Stimulated activated memory B cell treated with anti-CD40 and anti-IgM and Interleukin-4, amounts not matched to agents 10 μg/mL and 1 μg/mL and 100 μg/mL, for 72 hours (primary cell): ENCODE data around the gene TTC23.

Experiments used
- ATAC-seq: fragments of 150-1000 bp; cut with Tn5 transposase; 2 replicates; pipeline ENCODE4 v1.10.0; 2021
- H3K27ac Mint-ChIP-seq: one replicate; pipeline ENCODE4 v1.8.0; 2022; ENCODE audit warnings: mild to moderate bottlenecking, mixed read lengths
- H3K27me3 Mint-ChIP-seq: one replicate; pipeline ENCODE4 v1.8.0; 2022; ENCODE audit warnings: mixed read lengths
- H3K36me3 Mint-ChIP-seq: one replicate; pipeline ENCODE4 v1.8.0; 2022; ENCODE audit warnings: mixed read lengths
- H3K4me1 Mint-ChIP-seq: one replicate; pipeline ENCODE4 v1.8.0; 2022; ENCODE audit warnings: mixed read lengths
- H3K4me3 Mint-ChIP-seq: one replicate; pipeline ENCODE4 v1.8.0; 2022; ENCODE audit warnings: mild to moderate bottlenecking, moderate library complexity, mixed read lengths
- H3K9me3 Mint-ChIP-seq: one replicate; pipeline ENCODE4 v1.8.0; 2022; ENCODE audit warnings: mixed read lengths

Gene TTC23

GRCh38 chr15:99146661-99147060, 102.7 kb downstream of the TTC23 start:
- no peaks in the 10 kb centered on the region for H3K36me3 Mint-ChIP-seq
- H3K27me3 Mint-ChIP-seq = peaks cover 23% of the 10 kb centered on the region
- H3K4me1 Mint-ChIP-seq = no peaks in the 10 kb centered on the region
- no peak overlapping the region for H3K4me3 Mint-ChIP-seq
- no peaks in the 10 kb centered on the region for H3K9me3 Mint-ChIP-seq
- no peak overlapping the region for H3K27ac Mint-ChIP-seq
- ATAC-seq = no peak

DNA sequence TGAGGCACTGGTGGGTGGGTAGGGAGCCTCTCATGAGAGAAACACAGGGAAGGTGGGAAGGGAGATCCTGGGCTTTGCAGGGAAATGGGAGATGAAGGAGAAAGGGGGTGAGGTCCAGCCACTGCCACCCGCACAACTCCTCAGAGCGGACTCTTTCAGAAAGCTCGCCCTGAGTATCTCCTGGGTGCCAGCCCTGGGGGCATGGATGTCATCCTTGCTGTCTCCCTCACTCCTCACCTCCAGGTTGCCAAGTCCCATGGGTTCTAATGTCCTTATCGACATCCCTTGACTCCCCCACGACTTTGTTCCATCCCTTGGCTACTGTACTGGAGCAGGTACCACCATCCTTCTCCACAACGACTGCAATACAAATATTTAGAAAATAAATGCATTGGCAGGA, 103.6 kb downstream of the TTC23 start:
- H3K36me3 Mint-ChIP-seq = no peaks in the 10 kb centered on the region
- H3K9me3 Mint-ChIP-seq = no peaks in the 10 kb centered on the region
- H3K27me3 Mint-ChIP-seq = peaks cover 23% of the 10 kb centered on the region
- H3K4me1 Mint-ChIP-seq = no peaks in the 10 kb centered on the region
- no peak overlapping the region for H3K27ac Mint-ChIP-seq
- ATAC-seq = no peak
- H3K4me3 Mint-ChIP-seq = no peak overlapping the region

- H3K27me3 Mint-ChIP-seq = peaks cover 23% of the 10 kb centered on the region
- ATAC-seq = no peak
- no peaks in the 10 kb centered on the region for H3K9me3 Mint-ChIP-seq
- H3K27ac Mint-ChIP-seq = no peak overlapping the region
- no peaks in the 10 kb centered on the region for H3K36me3 Mint-ChIP-seq
- no peak overlapping the region for H3K4me3 Mint-ChIP-seq
- no peaks in the 10 kb centered on the region for H3K4me1 Mint-ChIP-seq
Observed at GRCh38 chr15:99145005-99145404, 104.4 kb downstream of the TTC23 start.

- Mint-ChIP-seq H3K36me3 (no peaks in the 10 kb centered on the region), H3K27ac (no peak overlapping the region), H3K4me1 (no peaks in the 10 kb centered on the region), H3K4me3 (no peak overlapping the region), H3K9me3 (no peaks in the 10 kb centered on the region), H3K27me3 (peaks cover 23% of the 10 kb centered on the region)
- ATAC-seq = no peak
Observed at GRCh38 chr15:99143655-99144610, 105.4 kb downstream of the TTC23 start.

- no peaks in the 10 kb centered on the region for H3K9me3 Mint-ChIP-seq
- H3K27me3 Mint-ChIP-seq = peaks cover 23% of the 10 kb centered on the region
- no peak for ATAC-seq
- H3K4me1 Mint-ChIP-seq = no peaks in the 10 kb centered on the region
- H3K36me3 Mint-ChIP-seq = no peaks in the 10 kb centered on the region
- H3K27ac Mint-ChIP-seq = no peak overlapping the region
- H3K4me3 Mint-ChIP-seq = no peak overlapping the region
Observed at GRCh38 chr15:99143242-99143641, 106.1 kb downstream of the TTC23 start.

DNA sequence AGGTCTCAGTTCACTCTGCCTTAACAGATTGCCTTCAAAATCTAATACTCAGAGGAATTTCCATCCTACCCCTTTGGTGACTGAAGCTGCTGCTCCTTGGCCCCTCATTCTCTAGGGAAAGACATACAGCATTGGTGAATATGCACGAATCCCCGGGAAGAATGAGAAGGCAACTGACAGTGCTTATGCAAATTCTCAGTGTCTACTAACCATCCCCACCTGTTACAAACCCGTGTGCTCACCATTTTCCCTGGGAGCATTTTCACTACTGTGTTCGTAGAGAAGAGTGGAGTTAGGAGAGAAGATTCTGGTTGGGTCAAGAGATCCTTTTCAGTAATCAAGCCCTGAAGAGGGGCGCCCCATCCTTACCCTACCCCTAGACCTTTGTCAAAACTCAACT, 106.8 kb downstream of the TTC23 start:
- no peak overlapping the region for H3K27ac Mint-ChIP-seq
- H3K27me3 Mint-ChIP-seq = peaks cover 23% of the 10 kb centered on the region
- ATAC-seq = no peak
- H3K9me3 Mint-ChIP-seq = no peaks in the 10 kb centered on the region
- no peaks in the 10 kb centered on the region for H3K36me3 Mint-ChIP-seq
- no peak overlapping the region for H3K4me3 Mint-ChIP-seq
- no peaks in the 10 kb centered on the region for H3K4me1 Mint-ChIP-seq

GRCh38 chr15:99141943-99142342, 107.4 kb downstream of the TTC23 start:
- Mint-ChIP-seq H3K27ac (no peak overlapping the region), H3K4me3 (no peak overlapping the region), H3K9me3 (no peaks in the 10 kb centered on the region), H3K27me3 (peaks cover 28% of the 10 kb centered on the region), H3K4me1 (no peaks in the 10 kb centered on the region), H3K36me3 (no peaks in the 10 kb centered on the region)
- ATAC-seq = no peak

DNA sequence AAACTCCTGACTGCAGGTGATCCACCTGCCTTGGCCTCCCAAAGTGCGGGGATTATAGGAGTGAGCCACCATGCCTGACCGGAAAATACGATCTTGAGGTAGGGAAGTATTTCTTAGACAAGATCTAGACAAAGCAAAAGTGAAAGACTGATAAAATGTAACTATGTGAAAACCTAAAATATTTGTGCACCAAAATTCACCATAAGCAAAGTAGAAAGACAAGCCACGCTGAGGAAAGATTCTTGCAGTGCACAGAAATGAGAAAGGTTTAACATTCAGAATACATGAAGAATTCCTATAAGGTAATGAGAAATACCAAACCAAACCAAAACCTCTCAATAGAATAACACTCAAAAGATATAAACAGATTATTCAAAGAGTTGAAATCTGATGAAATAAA, 108.8 kb downstream of the TTC23 start:
- Mint-ChIP-seq H3K27ac (no peak overlapping the region), H3K4me1 (no peaks in the 10 kb centered on the region), H3K36me3 (no peaks in the 10 kb centered on the region), H3K4me3 (no peak overlapping the region), H3K27me3 (peaks cover 22% of the 10 kb centered on the region), H3K9me3 (no peaks in the 10 kb centered on the region)
- no peak for ATAC-seq

DNA sequence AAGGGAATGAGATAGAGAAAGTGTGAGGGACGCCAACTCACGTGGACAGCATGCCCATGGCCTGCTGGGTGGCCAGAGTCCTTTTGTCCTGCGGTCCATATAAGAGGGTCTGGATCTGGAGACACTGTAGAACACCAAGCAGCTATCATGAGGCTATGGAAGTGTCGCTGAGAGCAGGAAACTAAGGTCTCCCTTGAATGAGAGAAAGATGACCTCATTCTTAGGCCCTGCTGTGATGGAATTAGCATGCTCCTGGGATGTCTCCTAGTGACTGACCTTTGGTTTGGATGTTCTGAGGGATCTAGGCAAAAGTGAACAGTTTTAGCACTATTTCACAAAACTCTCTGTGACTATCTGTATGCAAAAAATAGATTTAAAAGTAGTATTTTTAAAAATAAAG, 110.1 kb downstream of the TTC23 start:
- Mint-ChIP-seq H3K36me3 (no peaks in the 10 kb centered on the region), H3K27ac (no peak overlapping the region), H3K27me3 (peaks cover 12% of the 10 kb centered on the region), H3K4me1 (no peaks in the 10 kb centered on the region), H3K4me3 (no peak overlapping the region), H3K9me3 (no peaks in the 10 kb centered on the region)
- ATAC-seq = no peak

DNA sequence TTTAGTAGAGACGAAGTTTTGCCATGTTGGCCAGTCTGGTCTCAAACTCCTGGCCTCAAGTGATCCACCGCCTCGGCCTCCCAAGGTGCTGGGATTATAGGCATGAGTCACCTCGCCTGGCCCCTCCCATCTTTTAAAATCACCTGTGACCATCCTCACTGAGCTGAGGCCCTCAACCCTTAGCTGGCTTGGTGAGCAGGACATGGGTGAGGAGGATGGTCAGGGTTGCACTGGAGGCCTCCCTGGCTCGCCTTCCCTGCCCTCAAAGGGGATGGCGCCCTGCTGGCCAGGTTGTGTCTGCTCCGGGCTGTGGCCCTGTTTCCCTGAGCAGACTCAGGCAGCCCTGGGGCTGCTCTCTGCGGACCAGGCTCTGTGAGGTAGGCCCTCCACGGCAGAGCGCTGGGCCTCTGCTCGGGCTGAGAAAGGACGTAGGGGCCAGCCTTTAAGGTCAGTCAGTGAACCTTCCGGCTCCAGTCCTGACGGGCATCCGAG, 110.8 kb downstream of the TTC23 start:
- no peaks in the 10 kb centered on the region for H3K4me1 Mint-ChIP-seq

DNA sequence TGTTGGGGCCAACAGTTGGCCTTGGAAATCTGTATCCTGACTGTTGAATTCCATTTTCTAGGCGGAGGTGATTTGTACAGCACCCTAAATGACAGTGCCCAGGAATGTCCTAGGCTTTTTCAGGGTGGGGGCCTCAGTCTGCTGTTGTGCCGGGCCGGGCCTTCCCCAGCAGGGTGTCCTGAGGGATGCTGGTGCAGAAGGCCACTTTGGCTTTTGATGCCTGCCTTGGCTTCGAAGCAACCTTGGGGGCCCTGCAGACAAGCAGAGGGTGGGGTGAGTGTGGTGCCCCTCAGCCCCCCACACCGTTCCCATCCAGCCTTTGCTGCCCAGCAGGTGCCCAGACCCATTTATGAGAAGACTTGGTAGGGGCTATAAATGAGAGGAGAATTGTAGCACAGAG, 111.5 kb downstream of the TTC23 start:
- no peak for ATAC-seq
- no peaks in the 10 kb centered on the region for H3K9me3 Mint-ChIP-seq
- H3K4me1 Mint-ChIP-seq = no peaks in the 10 kb centered on the region
- no peak overlapping the region for H3K4me3 Mint-ChIP-seq
- no peak overlapping the region for H3K27ac Mint-ChIP-seq
- H3K27me3 Mint-ChIP-seq = peaks cover 12% of the 10 kb centered on the region
- H3K36me3 Mint-ChIP-seq = no peaks in the 10 kb centered on the region

More for the DNA sequence above, 110.8 kb downstream of the TTC23 start:
- Mint-ChIP-seq H3K27ac (no peak overlapping the region), H3K27me3 (peaks cover 12% of the 10 kb centered on the region), H3K9me3 (no peaks in the 10 kb centered on the region), H3K4me3 (no peak overlapping the region), H3K36me3 (no peaks in the 10 kb centered on the region)
- ATAC-seq = no peak

DNA sequence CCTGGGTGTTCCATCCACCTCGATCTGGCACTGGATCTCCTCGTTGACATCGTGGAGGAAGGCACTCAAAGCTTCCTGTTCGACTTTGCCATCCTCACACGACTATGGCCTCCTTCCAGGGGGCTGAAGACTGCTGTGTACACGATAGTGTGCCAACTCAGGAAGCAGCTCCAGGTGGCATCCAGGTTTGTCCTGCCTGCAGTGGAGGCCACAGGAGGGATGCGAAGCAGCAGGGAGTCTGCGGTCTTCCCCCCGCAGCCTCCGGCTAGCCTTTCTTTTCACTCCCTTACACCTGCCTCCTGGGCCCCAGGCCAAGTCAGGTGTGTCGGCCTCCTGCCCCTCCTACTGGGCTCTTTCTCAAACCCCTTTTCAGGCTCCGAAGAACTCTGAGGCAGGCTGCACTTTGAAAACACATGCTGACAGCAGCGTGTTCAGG, 112.3 kb downstream of the TTC23 start:
- peaks cover 12% of the 10 kb centered on the region for H3K27me3 Mint-ChIP-seq
- H3K9me3 Mint-ChIP-seq = no peaks in the 10 kb centered on the region
- no peaks in the 10 kb centered on the region for H3K36me3 Mint-ChIP-seq
- no peak for ATAC-seq
- no peaks in the 10 kb centered on the region for H3K4me1 Mint-ChIP-seq
- no peak overlapping the region for H3K4me3 Mint-ChIP-seq
- no peak overlapping the region for H3K27ac Mint-ChIP-seq

- Mint-ChIP-seq H3K27me3 (peaks cover 29% of the 10 kb centered on the region), H3K9me3 (no peaks in the 10 kb centered on the region), H3K36me3 (no peaks in the 10 kb centered on the region), H3K4me1 (no peaks in the 10 kb centered on the region), H3K4me3 (no peak overlapping the region), H3K27ac (no peak overlapping the region)
- ATAC-seq = no peak
Observed at GRCh38 chr15:99135194-99135593, 114.2 kb downstream of the TTC23 start.

DNA sequence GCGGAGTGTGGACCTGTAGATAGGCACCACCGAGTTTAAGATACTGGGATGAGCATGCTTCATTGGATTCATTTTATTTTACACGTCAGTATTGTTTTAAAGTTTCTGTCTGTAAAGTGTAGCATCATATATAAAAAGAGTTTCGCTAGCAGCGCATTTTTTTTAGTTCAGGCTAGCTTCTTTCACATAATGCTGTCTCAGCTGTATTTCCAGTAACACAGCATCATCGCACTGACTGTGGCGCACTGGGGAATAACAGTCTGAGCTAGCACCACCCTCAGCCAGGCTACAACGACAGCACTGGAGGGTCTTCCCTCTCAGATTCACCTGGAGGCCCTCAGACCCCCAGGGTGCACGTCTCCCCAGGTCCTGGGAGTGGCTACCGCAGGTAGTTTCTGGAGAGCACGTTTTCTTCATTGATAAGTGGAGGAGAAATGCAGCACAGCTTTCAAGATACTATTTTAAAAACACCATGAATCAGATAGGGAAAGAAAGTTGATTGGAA, 115.0 kb downstream of the TTC23 start:
- Mint-ChIP-seq H3K36me3 (no peaks in the 10 kb centered on the region), H3K27me3 (peaks cover 38% of the 10 kb centered on the region), H3K4me3 (no peak overlapping the region), H3K4me1 (peaks cover 7% of the 10 kb centered on the region), H3K27ac (no peak overlapping the region), H3K9me3 (peaks cover 3% of the 10 kb centered on the region)
- no peak for ATAC-seq

GRCh38 chr15:99132634-99133287, 116.6 kb downstream of the TTC23 start:
- Mint-ChIP-seq H3K4me3 (no peak overlapping the region), H3K27ac (no peak overlapping the region), H3K9me3 (peaks cover 3% of the 10 kb centered on the region), H3K36me3 (no peaks in the 10 kb centered on the region), H3K27me3 (peaks cover 38% of the 10 kb centered on the region), H3K4me1 (peaks cover 7% of the 10 kb centered on the region)
- no peak for ATAC-seq
